ENCODE results near the gene DNM3. TPM values are rescaled to one million over a fixed set of nuclear protein-coding genes. Genes with fewer than 3 reads are reported as not detected.

DNM3 gene
- total and polyA plus RNA-seq, 2 experiments from 2014 or later, result 5.2 to 12.2 TPM

DNA sequence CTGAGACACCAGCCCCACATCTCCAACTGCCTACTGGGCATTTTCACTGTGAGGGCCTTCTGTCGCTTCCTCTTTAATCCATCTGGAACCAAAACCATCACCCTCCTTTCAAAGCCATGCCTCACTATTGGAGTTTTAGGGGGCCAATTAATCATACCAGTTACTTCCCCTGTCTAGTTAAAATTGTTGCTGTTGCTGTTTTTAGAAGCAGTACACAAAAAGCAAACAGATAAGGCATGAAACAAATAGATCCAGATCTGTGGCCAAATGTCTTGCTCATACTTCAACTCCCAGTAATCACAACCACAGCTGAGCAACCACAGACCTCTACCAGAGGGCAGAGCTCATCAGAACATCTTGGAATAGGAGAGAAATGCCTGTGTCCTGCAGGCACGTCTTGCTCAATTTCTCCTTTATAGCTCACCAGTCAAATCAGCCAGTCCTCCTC, 445.4 kb downstream of the DNM3 start:
- Mint-ChIP-seq H3K36me3 (ENCODE audit: low read depth) (no peaks in the 10 kb centered on the region), H3K27ac (no peak overlapping the region), H3K4me3 (no peak overlapping the region), H3K27me3 (ENCODE audit: insufficient read depth, low read depth, poor library complexity) (no peaks in the 10 kb centered on the region), H3K9me3 (no peaks in the 10 kb centered on the region), H3K4me1 (no peaks in the 10 kb centered on the region)
- Histone ChIP-seq H3K27me3 (ENCODE audit: insufficient read depth) (no peaks in the 10 kb centered on the region), H4K20me1 (replicated peaks; ENCODE audit: insufficient read depth) (no peaks in the 10 kb centered on the region), H3K9me2 (ENCODE audit: insufficient read depth) (no peaks in the 10 kb centered on the region), H3K27ac (ENCODE audit: low read depth) (no peak overlapping the region), H3K4me1 (ENCODE audit: insufficient read depth) (no peaks in the 10 kb centered on the region), H3K4me3 (no peak overlapping the region), H2AFZ (no peak overlapping the region), H3K36me3 (ENCODE audit: insufficient read depth) (no peaks in the 10 kb centered on the region), H3K79me2 (replicated peaks; ENCODE audit: insufficient read depth) (no peaks in the 10 kb centered on the region), H3F3A (replicated peaks; ENCODE audit: low read depth) (no peaks in the 10 kb centered on the region), H3K4me2 (no peak overlapping the region)
- DNase-seq (ENCODE audit: low spot score), result no peak
- no peak for ATAC-seq
- TF ChIP-seq STAT1 (IDR thresholded peaks at IDR 0.05; ENCODE audit: unreplicated experiment) (no peak), JUNB (IDR thresholded peaks at IDR 0.05; ENCODE audit: unreplicated experiment) (no peak), NANOG (IDR thresholded peaks at IDR 0.05; ENCODE audit: borderline replicate concordance) (no peak), ETS1 (IDR thresholded peaks at IDR 0.05) (no peak), CTCF (conservative IDR thresholded peaks at IDR 0.05; ENCODE audit: low read depth in 2 of 2) (no peak), EZH2 (IDR thresholded peaks at IDR 0.05; ENCODE audit: low read depth, unreplicated experiment) (no peak), ZNF331 (CRISPR knock-in tag; IDR thresholded peaks at IDR 0.05; ENCODE audit: low read depth) (no peak), EZH2phosphoT487 (IDR thresholded peaks at IDR 0.05; ENCODE audit: unreplicated experiment) (no peak), POLR2AphosphoS5 (IDR thresholded peaks at IDR 0.05; ENCODE audit: low read depth) (no peak), REST (IDR thresholded peaks at IDR 0.05; ENCODE audit: unreplicated experiment) (no peak), CREB1 (CRISPR knock-in tag; IDR thresholded peaks at IDR 0.05; ENCODE audit: low read depth) (no peak), ZNF114 (CRISPR knock-in tag; IDR thresholded peaks at IDR 0.05) (no peak)
- TF ChIP-seq, protein P1, sequence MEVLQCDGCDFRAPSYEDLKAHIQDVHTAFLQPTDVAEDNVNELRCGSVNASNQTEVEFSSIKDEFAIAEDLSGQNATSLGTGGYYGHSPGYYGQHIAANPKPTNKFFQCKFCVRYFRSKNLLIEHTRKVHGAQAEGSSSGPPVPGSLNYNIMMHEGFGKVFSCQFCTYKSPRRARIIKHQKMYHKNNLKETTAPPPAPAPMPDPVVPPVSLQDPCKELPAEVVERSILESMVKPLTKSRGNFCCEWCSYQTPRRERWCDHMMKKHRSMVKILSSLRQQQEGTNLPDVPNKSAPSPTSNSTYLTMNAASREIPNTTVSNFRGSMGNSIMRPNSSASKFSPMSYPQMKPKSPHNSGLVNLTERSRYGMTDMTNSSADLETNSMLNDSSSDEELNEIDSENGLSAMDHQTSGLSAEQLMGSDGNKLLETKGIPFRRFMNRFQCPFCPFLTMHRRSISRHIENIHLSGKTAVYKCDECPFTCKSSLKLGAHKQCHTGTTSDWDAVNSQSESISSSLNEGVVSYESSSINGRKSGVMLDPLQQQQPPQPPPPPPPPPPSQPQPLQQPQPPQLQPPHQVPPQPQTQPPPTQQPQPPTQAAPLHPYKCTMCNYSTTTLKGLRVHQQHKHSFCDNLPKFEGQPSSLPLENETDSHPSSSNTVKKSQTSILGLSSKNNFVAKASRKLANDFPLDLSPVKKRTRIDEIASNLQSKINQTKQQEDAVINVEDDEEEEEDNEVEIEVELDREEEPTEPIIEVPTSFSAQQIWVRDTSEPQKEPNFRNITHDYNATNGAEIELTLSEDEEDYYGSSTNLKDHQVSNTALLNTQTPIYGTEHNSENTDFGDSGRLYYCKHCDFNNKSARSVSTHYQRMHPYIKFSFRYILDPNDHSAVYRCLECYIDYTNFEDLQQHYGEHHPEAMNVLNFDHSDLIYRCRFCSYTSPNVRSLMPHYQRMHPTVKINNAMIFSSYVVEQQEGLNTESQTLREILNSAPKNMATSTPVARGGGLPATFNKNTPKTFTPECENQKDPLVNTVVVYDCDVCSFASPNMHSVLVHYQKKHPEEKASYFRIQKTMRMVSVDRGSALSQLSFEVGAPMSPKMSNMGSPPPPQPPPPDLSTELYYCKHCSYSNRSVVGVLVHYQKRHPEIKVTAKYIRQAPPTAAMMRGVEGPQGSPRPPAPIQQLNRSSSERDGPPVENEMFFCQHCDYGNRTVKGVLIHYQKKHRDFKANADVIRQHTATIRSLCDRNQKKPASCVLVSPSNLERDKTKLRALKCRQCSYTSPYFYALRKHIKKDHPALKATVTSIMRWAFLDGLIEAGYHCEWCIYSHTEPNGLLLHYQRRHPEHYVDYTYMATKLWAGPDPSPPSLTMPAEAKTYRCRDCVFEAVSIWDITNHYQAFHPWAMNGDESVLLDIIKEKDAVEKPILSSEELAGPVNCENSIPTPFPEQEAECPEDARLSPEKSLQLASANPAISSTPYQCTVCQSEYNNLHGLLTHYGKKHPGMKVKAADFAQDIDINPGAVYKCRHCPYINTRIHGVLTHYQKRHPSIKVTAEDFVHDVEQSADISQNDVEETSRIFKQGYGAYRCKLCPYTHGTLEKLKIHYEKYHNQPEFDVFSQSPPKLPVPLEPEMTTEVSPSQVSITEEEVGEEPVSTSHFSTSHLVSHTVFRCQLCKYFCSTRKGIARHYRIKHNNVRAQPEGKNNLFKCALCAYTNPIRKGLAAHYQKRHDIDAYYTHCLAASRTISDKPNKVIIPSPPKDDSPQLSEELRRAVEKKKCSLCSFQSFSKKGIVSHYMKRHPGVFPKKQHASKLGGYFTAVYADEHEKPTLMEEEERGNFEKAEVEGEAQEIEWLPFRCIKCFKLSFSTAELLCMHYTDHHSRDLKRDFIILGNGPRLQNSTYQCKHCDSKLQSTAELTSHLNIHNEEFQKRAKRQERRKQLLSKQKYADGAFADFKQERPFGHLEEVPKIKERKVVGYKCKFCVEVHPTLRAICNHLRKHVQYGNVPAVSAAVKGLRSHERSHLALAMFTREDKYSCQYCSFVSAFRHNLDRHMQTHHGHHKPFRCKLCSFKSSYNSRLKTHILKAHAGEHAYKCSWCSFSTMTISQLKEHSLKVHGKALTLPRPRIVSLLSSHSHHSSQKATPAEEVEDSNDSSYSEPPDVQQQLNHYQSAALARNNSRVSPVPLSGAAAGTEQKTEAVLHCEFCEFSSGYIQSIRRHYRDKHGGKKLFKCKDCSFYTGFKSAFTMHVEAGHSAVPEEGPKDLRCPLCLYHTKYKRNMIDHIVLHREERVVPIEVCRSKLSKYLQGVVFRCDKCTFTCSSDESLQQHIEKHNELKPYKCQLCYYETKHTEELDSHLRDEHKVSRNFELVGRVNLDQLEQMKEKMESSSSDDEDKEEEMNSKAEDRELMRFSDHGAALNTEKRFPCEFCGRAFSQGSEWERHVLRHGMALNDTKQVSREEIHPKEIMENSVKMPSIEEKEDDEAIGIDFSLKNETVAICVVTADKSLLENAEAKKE (CRISPR knock-in tag; IDR thresholded peaks at IDR 0.05), result no peak
